Measurements from ENCODE around the gene THAP9.
"Not testable (repeated sequence)": the region's sequence is repeated elsewhere in the genome, so short reads cannot be mapped to it uniquely, and the experiment has no call there.

The THAP9 gene

GRCh38 chr4:82890901-82891706 lies 9.4 kb upstream of the THAP9 start, which contains the start of gene SEC31A:
Gene SEC31A (minus strand): TSS chr4:82891153. CDS start chr4:82881936, 9,217 bp downstream.
- in situ Hi-C loops (cut with HindIII; ENCODE audit: low pct_ligation_motif_present, low pct_unique_long_range_greater_than_20kb, low sequenced_read_pairs): no loop called here
- peak; percentile 94 for DNase-seq

- DNase-seq: peak; percentile 28
- in situ Hi-C loops (cut with HindIII; ENCODE audit: low pct_ligation_motif_present, low pct_unique_long_range_greater_than_20kb, low sequenced_read_pairs): no loop called here
Observed at GRCh38 chr4:82891707-82892466, 8.6 kb upstream of the THAP9 start.

DNA sequence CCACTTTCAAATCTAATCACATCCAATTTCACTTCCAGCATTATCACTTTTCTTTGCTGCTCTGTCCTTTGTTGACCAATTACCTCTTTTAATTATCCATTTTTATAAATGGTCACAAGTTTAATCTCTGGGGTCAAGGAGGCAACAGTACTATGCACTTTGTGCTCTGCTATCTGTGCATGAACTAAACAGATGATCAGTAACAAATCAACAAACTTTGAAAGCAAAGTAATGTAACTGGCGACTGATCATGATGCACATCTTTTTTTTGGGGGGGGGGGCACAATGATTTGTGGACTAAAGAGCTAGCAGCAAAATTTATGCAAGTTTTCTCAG lies 8.1 kb upstream of the THAP9 start:
- in situ Hi-C loops (cut with HindIII; ENCODE audit: low pct_ligation_motif_present, low pct_unique_long_range_greater_than_20kb, low sequenced_read_pairs): no loop called here
- no peak for DNase-seq

- DNase-seq: no peak
- in situ Hi-C loops (cut with HindIII; ENCODE audit: low pct_ligation_motif_present, low pct_unique_long_range_greater_than_20kb, low sequenced_read_pairs): no loop called here
Observed at GRCh38 chr4:82893942-82894341, 6.6 kb upstream of the THAP9 start.

DNA sequence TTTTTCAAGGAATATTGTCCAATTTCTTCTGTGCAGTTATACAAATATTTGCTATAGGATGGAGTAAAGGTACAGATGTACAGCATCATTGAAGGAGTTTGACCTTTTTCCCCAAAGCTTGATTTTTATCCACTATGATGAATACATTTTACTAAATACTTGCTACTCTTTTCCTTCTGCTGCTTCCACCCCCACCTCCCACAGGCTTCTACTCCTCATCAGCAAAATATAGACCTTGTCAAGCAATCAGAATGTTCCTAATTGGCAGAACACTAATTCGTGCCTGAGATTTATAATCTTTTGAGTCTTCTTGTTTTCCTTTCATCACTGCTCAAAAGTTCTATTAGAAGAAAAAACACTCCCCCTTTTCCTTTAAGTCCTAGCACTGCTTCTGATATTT lies 3.8 kb upstream of the THAP9 start:
- DNase-seq: no peak
- in situ Hi-C loops (cut with HindIII; ENCODE audit: low pct_ligation_motif_present, low pct_unique_long_range_greater_than_20kb, low sequenced_read_pairs): no loop called here

GRCh38 chr4:82898322-82899243 lies 2.0 kb upstream of the THAP9 start:
- peak; percentile 72 for DNase-seq
- in situ Hi-C loops (cut with HindIII; ENCODE audit: low pct_ligation_motif_present, low pct_unique_long_range_greater_than_20kb, low sequenced_read_pairs): no loop called here

- DNase-seq: no peak
- in situ Hi-C loops (cut with HindIII; ENCODE audit: low pct_ligation_motif_present, low pct_unique_long_range_greater_than_20kb, low sequenced_read_pairs): no loop called here
Observed at GRCh38 chr4:82899374-82900065, 1.0 kb upstream of the THAP9 start.

DNA sequence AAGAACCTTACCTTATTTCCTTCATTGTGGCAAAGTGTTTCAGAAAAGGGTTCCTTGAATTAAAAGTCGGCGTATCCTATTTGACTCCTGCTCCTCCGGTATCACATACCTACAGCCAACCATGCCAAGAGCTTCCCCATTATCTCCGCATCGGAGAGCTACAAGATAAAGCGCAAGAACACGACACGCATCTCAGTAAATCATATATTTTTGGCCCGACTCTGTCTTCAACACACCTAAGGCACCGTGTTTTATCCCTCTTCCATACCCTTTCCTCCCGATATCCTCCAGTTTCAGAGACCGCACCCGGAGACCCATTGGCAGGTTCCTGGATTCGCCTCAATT lies 497 bp upstream of the THAP9 start:
- DNase-seq: peak; percentile 46
- in situ Hi-C loops (cut with HindIII; ENCODE audit: low pct_ligation_motif_present, low pct_unique_long_range_greater_than_20kb, low sequenced_read_pairs): no loop called here

DNA sequence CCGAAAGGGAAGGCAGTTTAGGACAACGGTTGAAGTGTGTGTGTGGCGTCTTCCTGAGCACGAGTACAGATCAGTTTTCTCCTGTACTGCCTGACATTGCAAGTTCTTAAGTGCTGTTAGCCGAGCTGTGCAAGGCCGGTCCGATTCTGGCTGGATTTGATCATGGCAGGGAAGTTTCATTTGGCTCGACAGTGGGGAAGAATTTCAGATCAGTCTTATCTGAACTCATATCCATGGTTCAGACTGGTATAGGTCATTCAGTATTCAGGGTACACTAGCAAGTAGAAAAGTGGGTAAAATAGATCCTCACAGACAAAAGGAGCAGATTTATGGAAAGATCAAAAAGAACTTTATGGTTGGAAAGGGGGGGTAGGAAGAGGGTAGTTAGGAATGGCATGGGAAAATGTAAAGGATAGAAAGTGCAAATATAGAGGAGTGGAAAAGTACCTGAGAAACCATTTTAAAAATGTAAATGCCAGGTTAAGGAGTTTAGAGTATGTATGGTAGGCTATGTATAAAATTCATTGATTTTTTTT lies 716 bp downstream of the THAP9 start:
- in situ Hi-C loops (cut with HindIII; ENCODE audit: low pct_ligation_motif_present, low pct_unique_long_range_greater_than_20kb, low sequenced_read_pairs): no loop called here
- DNase-seq: no peak

DNA sequence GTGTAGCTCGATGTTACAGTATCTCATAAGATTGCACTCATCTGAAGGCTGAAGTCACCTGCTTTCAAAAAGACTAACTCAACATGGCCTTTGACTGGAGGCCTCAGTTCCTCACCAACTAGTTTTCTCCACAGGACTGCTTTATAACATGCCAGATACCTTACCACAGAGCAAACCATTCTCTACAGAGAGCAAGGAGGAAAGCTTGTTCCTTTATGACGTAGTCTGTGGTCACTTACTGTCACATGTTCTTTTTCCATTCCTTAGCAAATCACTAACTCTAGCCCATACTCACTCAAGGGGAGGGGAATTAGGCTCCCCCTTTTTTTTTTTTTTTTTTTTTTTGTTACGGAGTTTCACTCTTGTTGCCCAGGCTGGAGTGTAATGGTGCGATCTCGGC lies 3.2 kb downstream of the THAP9 start:
- no peak for DNase-seq
- in situ Hi-C loops (cut with HindIII; ENCODE audit: low pct_ligation_motif_present, low pct_unique_long_range_greater_than_20kb, low sequenced_read_pairs): no loop called here

GRCh38 chr4:82905205-82905604 lies 4.7 kb downstream of the THAP9 start:
- DNase-seq: peak; percentile 48
- in situ Hi-C loops (cut with HindIII; ENCODE audit: low pct_ligation_motif_present, low pct_unique_long_range_greater_than_20kb, low sequenced_read_pairs): no loop called here

DNA sequence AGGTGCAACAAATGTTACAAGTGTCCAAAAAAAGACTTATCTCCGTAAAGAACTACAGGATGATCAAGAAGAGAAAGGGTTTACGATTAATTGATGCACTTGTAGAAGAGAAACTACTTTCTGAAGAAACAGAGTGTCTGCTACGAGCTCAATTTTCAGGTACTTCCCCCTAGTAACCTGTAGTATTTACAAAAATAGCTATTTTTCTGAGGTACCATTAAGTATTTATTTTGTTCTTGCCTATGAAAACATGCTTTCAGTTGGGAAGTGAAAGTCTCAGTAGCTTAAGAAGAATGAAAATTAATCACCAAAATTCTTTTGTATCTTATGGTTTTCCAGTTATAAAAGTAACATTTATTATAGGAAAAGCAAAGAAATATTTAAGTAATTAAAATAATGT lies 5.9 kb downstream of the THAP9 start:
- in situ Hi-C loops (cut with HindIII; ENCODE audit: low pct_ligation_motif_present, low pct_unique_long_range_greater_than_20kb, low sequenced_read_pairs): no loop called here

GRCh38 chr4:82909326-82909725 lies 8.8 kb downstream of the THAP9 start:
- in situ Hi-C loops (cut with HindIII; ENCODE audit: low pct_ligation_motif_present, low pct_unique_long_range_greater_than_20kb, low sequenced_read_pairs): no loop called here
- no peak for DNase-seq

More for the DNA sequence above, 5.9 kb downstream of the THAP9 start:
- no peak for DNase-seq

GRCh38 chr4:82913305-82913704 lies 12.8 kb downstream of the THAP9 start:
- in situ Hi-C loops (cut with HindIII; ENCODE audit: low pct_ligation_motif_present, low pct_unique_long_range_greater_than_20kb, low sequenced_read_pairs): no loop called here

GRCh38 chr4:82913968-82914367 lies 13.4 kb downstream of the THAP9 start:
- in situ Hi-C loops (cut with HindIII; ENCODE audit: low pct_ligation_motif_present, low pct_unique_long_range_greater_than_20kb, low sequenced_read_pairs); DNase-seq: not testable (repeated sequence)

More at GRCh38 chr4:82913305-82913704, 12.8 kb downstream of the THAP9 start:
- no peak for DNase-seq

DNA sequence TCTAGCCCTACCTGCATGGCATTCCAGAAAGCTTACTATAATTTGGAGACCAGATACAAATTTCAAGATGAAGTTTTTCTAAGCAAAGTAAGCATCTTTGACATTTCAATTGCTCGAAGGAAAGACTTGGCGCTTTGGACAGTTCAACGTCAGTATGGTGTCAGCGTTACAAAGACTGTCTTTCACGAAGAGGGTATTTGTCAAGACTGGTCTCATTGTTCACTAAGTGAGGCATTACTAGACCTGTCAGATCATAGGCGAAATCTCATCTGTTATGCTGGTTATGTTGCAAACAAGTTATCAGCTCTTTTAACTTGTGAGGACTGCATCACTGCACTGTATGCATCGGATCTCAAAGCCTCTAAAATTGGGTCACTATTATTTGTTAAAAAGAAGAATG lies 17.6 kb downstream of the THAP9 start:
- in situ Hi-C loops (cut with HindIII; ENCODE audit: low pct_ligation_motif_present, low pct_unique_long_range_greater_than_20kb, low sequenced_read_pairs): no loop called here
- no peak for DNase-seq

GRCh38 chr4:82919386-82919785 lies 18.9 kb downstream of the THAP9 start:
- in situ Hi-C loops (cut with HindIII; ENCODE audit: low pct_ligation_motif_present, low pct_unique_long_range_greater_than_20kb, low sequenced_read_pairs): no loop called here
- DNase-seq: no peak

DNA sequence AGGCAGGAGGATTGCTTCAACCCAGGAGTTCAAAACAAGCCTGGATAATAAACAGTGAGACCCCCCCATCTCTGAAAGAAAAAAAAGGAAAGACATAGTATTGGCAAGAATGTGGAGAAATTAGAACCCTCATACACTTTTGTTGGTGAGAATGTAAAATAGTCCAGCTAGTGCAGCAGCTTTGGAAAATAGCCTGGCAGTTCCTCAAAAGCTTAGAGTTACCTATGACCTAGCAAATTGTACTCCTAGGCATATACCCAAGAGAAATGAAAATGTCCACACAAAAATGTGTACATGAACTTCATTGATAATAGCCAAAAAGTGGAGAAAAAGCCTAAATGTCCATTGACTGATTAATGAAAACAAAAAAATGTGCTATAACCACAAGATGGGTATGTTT lies 21.3 kb downstream of the THAP9 start:
- in situ Hi-C loops (cut with HindIII; ENCODE audit: low pct_ligation_motif_present, low pct_unique_long_range_greater_than_20kb, low sequenced_read_pairs): no loop called here
- no peak for DNase-seq

All from ACHN (cell line).